SHP77 (cell line): ENCODE results near the gene IRS1.

ENCODE experiments used
- DNase-seq, 2 experiments: peaks; one replicate each; lab custom pipeline; 2025; lab: John Stamatoyannopoulos, UW

The IRS1 gene

DNA sequence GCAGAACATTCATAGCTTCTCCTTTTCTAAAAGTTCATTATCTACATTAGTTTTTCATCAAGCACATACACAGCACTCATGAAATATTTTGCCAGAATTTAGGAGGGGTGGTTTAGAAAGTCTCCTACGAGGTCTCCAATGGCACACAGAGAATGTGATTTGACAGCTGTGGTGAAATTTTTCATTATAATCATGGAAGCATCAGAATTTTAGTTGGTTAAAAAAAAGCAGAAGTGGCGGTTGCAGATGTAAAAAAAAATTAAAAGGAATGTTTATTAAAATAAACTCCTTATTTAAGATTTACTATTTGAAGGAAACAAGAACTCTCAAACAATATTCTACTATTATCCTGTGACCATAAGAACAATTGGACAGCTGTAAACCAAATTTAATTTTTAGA, 25.4 kb upstream of the IRS1 start:
- no peak for DNase-seq

DNA sequence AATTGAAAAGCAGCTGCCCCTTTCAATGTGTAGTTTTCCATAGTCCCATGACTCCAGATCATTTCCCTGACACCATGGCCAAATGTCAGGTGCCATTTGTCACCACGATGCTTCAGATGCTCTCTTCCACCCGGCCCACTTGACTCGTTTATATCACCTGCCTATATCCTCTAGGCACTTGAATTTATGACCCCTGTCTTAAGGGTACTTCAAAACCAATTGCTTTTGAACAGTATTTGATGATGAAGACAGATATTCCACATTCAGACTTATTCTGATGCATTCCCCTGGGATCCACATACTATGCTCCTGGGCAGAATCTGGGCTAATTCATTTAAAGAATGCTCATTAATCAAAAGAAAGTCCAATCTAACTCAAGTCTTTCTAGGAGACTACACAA, 19.3 kb upstream of the IRS1 start:
- peak; percentile 83 to 88 for DNase-seq

DNA sequence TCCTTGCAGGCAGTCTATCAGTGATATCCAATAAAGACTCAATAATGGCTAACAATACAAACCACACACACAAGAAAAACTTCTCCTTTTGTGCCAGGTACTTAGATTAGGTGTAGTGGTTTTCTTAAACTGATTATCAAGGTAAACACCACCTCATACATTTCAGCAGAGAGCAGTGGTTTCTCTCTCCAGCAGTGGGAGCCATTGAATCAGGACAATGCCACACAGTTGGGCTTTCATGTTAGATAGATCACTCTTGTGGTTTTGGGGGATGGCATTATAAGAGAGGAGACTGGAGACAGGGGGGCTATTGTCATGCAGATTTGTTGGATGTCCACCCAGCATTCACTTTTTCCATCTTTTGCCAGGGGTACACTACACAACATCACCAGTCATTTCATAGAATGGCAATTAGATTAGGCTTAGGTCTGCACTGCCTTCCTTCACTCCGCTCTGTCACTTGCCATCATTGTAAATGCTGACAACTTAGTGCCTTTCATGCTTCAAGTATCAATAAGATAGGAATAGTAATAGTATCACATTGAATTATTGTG, 13.6 kb upstream of the IRS1 start:
- peak; percentile 17 to 19 for DNase-seq

DNA sequence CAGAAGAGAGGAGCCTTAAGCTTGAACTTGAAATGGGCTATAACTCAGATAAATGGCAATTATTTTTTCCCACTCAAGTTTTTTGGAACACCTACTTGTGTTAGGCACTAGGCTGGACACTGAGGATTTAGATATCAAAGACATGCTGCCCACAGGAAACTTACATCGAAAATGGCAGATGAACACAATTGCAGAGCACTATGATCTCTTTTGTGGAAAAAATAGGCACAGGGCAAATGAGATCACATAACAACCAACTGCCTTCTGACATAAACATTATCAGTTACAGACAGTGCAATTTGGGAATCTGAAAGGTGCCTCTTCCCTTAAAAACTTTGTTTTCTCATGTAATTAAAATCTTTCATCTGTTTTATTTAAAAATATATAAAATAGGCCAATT, 3.8 kb upstream of the IRS1 start:
- DNase-seq = no peak

DNA sequence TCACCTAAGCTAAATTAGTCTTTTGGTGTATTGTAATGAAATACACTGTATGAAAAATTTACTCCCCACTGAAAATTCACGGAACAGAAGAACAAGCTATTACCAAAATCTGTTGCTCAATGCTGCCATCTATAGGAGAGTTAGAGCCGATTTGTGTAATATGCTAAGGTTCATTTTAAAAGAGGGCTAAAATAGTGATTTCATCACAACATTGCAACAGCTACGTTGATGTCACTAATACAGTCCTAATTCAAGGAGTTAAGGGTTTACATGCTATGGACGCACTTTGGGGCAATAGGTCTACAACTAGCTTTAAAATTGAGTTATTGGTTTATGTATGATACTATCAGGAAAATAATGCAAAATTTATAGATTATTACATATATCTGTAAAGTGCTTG, 3.0 kb upstream of the IRS1 start:
- peak; percentile 68 for DNase-seq

DNA sequence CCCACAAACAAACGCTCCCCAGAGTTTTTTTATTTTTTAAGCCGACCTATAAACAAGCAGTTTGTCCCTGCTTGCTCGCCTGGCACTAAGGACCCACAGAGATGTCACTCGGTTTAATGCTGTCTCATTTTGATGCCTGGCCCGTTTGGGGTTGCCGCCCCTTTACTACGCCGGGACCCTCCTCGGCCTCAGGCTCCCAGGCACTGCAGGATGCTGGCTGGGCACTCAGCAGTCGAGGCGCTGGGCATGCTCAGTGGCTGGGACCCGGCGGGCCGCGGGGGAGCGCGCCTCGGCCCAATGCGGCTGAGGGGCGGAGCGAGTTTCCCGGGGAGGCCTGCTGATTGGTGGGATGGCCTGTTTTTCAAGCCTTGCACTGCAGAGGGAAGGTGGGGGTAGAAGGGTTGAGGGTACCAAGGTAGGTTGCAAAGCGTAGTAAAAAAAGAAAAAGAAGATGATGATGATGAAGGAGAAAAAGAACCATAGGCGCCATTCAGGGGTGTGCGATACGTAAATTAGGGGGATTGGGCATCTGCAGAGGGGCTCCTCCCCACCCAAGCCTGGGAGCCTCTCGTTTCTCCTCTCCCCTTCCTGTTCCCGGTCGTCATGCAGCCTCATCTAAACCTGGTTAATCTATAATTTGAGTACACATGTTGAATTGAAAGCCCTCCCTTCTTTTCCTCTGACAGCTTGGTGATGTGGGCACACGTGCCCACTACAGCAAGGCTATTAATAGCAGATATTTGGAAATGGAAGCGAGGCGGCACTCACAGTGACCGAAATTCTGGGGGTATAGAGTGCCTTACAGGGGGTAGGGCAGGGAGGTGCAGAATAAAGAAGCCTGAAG, 1.5 kb upstream of the IRS1 start:
- peak; percentile 80 to 89 for DNase-seq

DNA sequence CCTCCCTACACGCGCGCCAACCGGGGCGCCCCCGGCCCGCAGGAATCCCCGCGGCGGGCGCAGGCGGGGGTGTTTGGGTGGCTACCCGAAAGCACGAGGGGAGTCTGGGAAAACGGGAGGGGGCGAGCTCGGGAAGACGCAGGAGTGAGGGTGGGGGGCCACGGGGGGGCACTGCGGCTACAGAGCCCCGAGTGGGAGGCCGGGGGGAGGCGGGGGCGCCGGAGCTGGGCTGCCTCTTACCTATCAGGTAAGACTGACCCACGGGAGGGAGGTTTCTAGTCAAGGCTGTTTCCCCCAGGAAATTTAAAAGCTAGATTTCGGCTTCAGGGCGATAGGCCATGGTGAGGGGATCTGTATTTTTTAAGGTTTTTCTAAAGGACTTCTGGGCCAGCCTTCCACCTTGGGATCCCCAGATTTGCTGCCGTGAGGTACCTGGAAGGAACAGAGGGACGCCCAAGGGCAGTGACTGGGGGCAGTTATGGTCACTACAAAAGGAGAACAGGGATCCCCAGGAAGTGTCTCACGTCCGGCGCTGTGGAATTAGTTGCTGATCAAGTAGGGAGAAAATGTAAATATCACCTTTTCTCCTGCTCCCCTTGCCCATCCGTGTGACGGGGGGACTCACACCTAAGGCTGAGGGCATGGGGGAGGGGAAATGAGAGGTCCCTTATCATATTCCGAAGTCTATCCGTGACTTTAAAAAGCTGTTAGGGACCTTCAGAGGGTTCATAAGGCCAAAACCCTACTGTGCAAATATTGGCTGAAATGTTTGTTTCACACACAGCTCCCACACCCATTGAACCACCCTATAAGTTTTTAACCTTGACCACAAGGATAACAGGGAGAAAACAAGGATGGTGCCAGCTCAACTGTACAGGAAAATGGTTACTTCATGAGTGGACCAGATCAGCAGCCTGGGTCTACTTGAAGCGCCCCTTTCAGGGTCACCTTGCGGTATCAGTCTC, 638 bp upstream of the IRS1 start:
- DNase-seq = no peak

DNA sequence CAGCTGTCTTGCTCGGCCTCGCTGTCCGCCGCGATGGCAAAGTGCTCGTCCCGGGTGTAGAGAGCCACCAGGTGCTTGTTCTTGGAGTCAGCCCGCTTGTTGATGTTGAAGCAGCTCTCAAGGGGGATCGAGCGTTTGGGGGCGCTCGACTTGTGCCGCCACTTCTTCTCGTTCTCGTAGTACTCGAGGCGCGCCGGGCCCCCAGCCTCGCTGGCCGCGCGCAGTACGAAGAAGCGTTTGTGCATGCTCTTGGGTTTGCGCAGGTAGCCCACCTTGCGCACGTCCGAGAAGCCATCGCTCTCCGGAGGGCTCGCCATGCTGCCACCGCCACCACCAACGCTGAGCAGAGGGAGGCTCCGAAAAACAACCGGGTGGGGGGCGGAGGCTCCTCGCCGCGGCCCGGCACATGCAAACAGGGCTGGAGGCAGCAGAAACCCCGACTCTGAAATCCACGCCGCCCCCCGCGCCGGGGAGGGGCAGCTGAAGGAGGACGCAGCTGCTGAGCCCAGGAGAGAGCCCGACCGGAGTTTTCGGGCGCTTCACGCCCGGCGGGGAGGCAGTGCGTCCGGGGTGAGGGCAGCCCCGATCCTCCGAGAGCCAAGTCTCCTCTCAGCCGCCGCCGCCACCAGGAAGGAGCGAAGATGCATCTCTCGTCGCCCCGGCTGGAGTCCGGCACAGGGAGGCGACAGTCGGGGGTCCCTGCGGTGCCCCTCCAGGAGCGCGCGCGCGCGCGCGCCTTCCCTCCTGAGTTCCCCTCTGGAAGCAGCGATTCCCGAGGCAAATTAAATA, 1.0 kb downstream of the IRS1 start:
- DNase-seq = peak; percentile 41 to 46

DNA sequence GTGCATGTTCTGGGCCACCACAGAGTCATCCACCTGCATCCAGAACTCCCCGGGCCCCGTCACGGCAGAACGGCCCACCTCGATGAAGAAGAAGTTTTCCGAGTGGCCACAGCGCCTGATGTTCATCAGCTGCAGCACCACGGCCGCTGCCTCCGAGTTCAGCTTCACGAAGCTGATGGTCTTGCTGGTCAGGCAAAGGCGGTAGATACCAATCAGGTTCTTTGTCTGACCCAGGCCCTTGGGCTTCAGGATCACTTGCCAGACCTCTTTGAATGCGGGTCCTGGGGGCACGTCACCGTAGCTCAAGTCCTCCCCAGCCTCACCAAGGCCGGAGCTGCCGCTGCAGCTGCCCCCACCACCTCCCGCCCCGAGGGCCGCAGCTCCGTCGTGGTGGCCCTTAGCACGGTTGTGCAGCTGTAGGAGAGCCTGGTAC, 1.6 kb downstream of the IRS1 start:
- DNase-seq = no peak

DNA sequence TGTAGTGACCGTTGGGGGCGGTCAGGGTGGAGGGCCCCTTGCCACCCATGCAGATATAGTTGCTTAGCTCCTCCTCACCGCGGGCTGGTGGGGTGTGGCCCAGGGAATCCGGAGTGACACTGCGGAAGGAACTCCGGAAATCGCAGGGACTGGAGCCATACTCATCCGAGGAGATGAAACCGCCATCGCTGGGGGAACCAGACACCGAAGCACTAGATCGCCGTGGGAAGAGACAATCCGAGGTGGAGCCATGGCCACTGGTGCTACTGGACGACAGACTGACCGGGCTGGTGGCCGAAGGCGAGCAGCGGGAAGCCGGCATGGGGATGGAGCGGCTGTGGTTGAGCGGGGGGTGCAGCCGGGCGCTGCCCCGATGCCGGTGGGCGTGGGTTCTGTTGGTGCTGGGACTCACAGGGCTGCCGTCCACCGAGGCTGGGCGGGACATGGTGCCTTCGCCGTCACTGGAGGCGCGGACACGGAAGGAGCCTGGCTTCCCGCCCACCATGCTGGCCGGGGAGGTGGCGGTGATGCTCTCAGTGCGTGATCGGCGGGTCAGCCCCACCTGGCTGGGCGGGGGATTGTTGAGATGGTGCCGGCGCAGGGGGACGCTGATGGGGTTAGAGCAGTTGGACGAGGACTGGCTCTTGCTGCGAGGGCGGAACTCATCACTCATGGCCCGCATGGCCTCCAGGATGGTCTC, 2.2 kb downstream of the IRS1 start:
- no peak for DNase-seq

DNA sequence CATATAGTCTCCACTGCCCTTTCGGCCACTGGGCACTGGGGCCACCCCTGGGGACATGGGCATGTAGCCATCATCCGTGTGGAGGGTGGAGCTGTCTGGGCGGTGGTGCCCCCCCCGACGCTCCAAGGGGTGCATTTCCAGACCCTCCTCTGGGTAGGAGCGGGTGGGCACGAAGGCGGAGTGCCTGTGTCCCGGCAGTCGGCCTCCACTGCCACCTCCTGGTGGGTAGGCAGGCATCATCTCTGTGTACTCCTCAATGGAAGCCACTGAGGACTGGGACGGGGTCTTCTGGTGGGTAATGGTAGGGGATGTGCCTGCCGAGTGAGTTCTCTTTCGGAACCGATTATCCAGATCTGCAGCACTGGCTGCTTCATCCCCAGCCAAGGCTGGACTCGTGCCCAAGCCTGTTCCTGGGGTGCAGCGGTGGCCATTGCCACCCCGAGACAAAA, 2.8 kb downstream of the IRS1 start:
- no peak for DNase-seq

DNA sequence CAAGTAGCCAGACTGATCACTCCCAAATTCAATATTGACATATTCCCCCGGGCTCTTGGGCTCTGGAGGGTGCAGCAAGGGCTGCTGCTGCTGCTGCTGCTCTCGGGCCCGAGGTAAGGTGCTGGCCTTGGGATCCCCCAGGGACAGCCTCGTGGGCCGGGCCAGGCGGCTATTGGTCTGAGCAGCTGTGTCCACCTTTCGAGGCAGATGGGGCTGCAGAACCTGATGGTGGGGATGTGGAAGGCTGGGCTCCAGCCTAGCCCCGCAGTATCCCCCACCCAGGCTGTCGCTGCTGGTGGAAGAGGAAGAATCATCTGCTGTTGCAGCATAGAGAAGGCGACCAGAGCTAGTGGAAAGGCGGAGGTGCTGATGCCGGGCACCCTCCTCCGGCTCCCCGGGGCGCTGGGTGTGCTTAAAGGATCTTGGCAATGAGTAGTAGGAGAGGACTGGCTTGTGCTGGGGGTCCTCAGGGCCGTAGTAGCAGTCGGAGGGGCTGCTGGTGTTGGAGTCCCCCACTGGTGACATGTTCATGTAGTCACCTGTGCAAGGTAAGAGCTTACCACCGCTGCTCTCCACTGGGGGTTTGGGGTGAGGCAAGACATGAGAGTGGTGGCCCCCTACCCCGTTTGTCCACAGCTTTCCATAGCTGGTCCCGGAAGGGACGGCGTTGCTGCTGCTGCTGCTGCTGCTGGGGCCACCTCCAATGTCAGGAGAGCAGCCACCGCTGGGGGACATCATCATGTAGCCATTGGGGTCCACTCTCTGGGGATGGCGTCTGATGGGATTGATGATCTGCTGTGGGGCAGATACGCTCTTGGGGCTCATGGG, 3.4 kb downstream of the IRS1 start:
- no peak for DNase-seq

DNA sequence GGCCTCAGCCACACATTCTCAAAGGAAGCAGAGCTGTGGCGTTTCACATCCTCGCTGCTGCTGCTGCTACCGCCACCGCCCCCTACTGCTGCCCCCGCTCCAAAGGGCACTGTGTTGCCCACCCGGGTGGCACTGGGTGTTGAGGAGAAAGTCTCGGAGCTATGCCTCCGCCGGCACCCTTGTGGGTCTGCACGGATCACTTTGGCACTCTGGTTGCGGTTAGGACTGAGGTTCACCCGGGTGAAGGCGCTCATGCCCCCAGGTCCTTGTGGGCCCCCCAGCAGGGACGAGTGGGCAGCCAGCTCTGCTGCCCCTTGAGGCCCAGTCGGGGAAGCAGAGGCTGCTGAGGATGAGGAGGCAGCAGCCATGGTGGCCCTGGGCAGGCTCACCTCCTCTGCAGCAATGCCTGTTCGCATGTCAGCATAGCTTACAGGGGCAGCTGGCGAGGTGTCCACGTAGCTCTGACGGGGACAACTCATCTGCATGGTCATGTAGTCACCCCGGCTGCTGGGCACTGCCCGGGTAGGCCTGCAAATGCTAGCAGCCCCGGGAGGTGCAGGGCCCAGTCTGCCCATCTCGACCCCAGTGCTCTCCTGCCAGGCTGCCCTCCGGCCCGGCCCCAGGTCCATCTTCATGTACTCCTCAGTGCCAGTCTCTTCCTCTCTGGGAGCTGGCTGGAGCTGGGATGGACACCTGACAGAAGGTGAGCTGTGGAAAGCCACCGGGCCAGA, 4.2 kb downstream of the IRS1 start:
- no peak for DNase-seq

DNA sequence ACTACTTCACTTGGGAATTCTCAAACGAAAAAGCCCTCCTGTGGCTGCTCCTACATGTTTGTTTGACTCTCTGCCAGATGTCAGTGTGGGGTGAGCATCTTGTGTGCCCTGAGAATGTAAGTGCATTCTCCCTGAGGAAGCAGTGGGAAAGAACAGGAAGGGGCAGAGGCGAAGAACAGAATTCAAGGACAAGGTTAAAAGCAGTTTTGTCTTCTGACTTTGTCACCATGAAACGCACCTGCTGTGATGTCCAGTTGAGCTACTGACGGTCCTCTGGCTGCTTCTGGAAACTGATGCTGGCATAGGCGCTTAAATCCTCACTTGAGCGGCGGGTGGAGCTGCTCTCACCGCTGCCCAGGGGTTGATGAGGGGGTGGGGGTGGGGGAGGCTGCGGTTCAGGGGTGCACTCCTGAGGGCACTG, 4.9 kb downstream of the IRS1 start:
- no peak for DNase-seq

DNA sequence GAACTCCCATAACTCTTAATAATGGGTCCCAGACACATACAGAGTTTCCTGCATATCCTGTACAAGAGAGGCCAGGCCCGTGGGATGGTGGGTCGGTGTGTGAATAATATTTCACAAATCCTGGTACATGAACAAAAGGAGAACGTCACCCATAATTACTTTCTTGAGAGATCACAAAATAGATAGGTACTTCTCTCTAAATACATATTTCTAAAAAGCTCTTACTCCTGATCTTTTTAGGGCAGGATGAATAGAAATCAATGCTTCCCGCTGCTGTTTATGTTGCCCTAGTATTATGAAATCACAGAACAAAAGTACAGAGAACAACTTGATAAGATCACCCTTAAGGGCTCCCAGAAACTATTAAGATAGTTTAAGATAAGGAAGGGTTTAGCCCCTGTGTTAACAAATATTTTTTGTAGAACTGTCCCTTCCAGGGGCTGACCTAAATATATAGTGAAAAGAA, 5.4 kb downstream of the IRS1 start:
- DNase-seq = no peak

DNA sequence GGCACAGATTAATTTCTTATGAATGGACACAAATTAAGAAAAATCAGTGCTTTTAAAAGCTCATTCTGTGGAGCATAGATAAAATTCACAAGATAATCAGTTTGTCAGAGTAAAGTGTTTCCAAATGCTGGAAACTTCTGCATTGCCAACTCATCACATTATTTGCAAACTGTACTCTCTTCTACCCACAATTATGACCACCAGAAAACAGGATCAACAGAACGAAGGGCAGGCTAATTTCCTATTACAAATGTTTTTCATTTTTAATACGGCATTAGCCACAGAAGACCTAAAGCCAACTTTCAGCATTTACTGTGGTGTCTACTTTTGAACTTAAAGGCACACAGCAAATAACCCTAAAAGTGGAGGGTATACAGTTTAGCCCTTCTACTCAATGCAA, 6.0 kb downstream of the IRS1 start:
- no peak for DNase-seq

DNA sequence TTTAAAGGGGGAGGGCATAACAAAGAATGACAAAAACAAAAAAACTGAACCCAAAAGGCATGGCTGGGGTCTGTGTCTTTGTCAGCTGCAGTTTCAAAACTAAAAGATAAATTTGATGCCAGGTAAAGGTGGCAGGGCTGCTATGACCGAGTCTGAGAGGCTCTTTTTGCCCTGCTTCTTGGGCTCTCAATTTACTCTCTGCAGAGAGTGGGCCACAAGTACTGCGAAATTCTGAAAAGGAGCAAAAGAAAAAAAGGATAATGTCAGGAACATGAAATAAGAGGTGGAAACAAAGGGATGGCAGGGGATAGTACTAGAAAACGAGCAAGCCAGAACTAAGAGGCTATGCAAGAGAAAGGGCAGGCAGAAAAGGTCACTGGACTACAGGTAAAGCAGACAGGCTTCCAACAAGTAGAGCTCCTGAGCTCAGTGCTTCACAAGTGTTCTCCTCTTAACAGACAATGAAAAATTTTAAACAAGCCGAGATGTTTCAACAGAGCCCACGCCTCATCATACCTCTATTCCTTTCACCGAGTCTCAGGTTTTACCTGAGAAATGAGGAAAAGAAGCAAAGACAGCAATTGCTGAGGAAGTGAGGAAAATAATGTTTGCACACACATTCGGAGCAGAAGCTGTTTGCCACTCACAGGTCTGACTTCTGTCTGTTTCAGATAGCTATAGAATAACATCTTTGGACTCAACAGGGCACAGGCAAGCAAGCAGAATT, 7.3 kb downstream of the IRS1 start:
- DNase-seq = no peak

DNA sequence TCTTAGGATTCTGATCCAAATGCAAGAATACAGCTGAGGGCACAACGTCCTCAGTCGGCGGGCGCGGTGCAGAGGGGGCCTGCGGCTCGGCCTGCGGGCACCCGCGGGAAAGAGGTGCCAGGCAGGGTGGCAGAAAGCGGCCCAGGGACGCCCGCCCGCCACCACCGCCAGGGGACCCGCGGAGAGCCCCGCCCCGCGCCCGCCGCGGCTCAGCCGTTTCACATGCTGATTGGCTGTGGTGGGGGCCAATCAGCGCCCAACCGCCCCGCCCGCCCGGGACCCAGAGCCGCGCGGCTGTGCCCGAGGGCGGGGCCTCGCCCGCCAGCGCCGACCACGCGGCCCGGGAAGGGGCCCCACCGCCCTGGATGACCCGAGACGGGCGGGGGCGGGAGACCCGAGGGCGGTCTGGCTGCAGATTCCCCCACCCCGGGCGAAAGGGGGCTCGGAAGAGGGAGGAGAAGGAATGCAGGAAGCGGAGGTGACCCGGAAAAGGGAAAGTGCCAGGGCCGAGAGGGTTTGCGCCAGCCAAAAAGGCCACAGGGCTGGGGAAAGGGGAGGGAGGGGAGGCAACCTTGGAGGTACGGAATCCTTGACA, 8.0 kb downstream of the IRS1 start:
- peak; percentile 74 to 88 for DNase-seq
